Endothelial cell of umbilical vein (primary cell): Measurements from ENCODE around the gene ZNF516. TPM values are rescaled to one million over a fixed set of nuclear protein-coding genes. Genes with fewer than 3 reads are reported as not detected.

Experiments
- BruUV-seq: library from RNA; stranded (reverse); fragments of 400-500 nt; replicated peaks from 2 replicates; lab custom pipeline; 2021; lab: Mats Ljungman, UMichigan
- CTCF ChIA-PET: fragments of 300-600, 350-600 bp; sonication (Branson Sonifier 250); formaldehyde crosslinking; loops from one replicate; lab custom pipeline; 2021; ENCODE audit warnings: antibody characterized with exemption, inconsistent platforms; lab: Charles Lee
- POLR2A ChIA-PET: fragments of 300-600, 350-600 bp; sonication (Branson Sonifier 250); formaldehyde crosslinking; loops from one replicate; lab custom pipeline; 2021; ENCODE audit warnings: antibody characterized with exemption, inconsistent platforms; lab: Charles Lee
- DNase-seq: peaks from one replicate; pipeline ENCODE4 v3.0.0-alpha.2; 2011; ENCODE audit warnings: low read depth, low spot score
- FAIRE-seq: peaks from 2 replicates; lab custom pipeline; 2011; peaks lifted over from hg19 to GRCh38; lab: Jason Lieb, UNC
- H2AFZ ChIP-seq: 2 replicates; pipeline ENCODE4 v1.6.0; 2012; ENCODE audit warnings: low read depth, low read length, control low read depth, inconsistent platforms
- H3K27ac ChIP-seq: 2 replicates; pipeline ENCODE4 v1.5.1; 2011; ENCODE audit warnings: low read depth, mild to moderate bottlenecking, control low read depth, low read length, moderate library complexity; ENCODE audit not compliant: insufficient read depth
- H3K27me3 ChIP-seq, 2 experiments: 2 replicates each; pipeline versions ENCODE4 v1.6.0 to v1.6.1; 2011; ENCODE audit warnings: low read length in 2 of 2, mixed read lengths in 1 of 2; ENCODE audit not compliant: control insufficient read depth in 2 of 2, insufficient read depth in 2 of 2
- H3K36me3 ChIP-seq, 2 experiments: 2 replicates in 1 of 2; 3 replicates in 1 of 2; pipeline ENCODE4 v1.5.1; 2011; ENCODE audit warnings: low read length in 2 of 2, mild to moderate bottlenecking in 1 of 2, moderate library complexity in 1 of 2; ENCODE audit not compliant: control insufficient read depth in 2 of 2, insufficient read depth in 2 of 2; ENCODE audit errors: extremely low read depth in 1 of 2
- H3K4me1 ChIP-seq: 3 replicates; pipeline ENCODE4 v1.5.1; 2011; ENCODE audit warnings: mild to moderate bottlenecking, low read length; ENCODE audit not compliant: control insufficient read depth, insufficient read depth; ENCODE audit errors: extremely low read depth
- H3K4me2 ChIP-seq: 2 replicates; pipeline ENCODE4 v1.6.1; 2011; ENCODE audit warnings: low read length, control low read depth, mixed read lengths; ENCODE audit not compliant: insufficient read depth
- H3K4me3 ChIP-seq, 3 experiments: fragments of 200-600 bp in 1 of 3; sonication (generic), shearing (Covaris generic) in 1 of 3; replicated peaks in 1 of 3; 2 replicates each; pipeline ENCODE4 v1.5.1; 2011 to 2016; ENCODE audit warnings: control low read depth in 3 of 3, low read length in 3 of 3, mild to moderate bottlenecking in 2 of 3, inconsistent platforms in 1 of 3, low read depth in 1 of 3, moderate library complexity in 1 of 3; ENCODE audit not compliant: insufficient read depth in 1 of 3
- H3K79me2 ChIP-seq: 2 replicates; pipeline ENCODE4 v1.6.0; 2012; ENCODE audit warnings: low read length, inconsistent platforms; ENCODE audit not compliant: control insufficient read depth, insufficient read depth
- H3K9ac ChIP-seq: replicated peaks from 2 replicates; pipeline ENCODE3; 2011; ENCODE audit warnings: low read length, control low read depth; ENCODE audit not compliant: insufficient read depth; ENCODE audit errors: extremely low read depth
- H3K9me1 ChIP-seq: replicated peaks from 3 replicates; pipeline ENCODE4 v1.6.0; 2011; ENCODE audit warnings: mild to moderate bottlenecking, low read length; ENCODE audit not compliant: control insufficient read depth, insufficient read depth; ENCODE audit errors: extremely low read depth
- H3K9me3 ChIP-seq: replicated peaks from 2 replicates; pipeline ENCODE4 v1.5.1; 2012; ENCODE audit warnings: low read length, inconsistent platforms; ENCODE audit not compliant: control insufficient read depth, insufficient read depth
- H4K20me1 ChIP-seq: replicated peaks from 2 replicates; pipeline ENCODE3; 2011; ENCODE audit warnings: mild to moderate bottlenecking, low read length; ENCODE audit not compliant: control insufficient read depth, insufficient read depth; ENCODE audit errors: extremely low read depth
- CTCF ChIP-seq, 2 donors: IDR thresholded peaks; 1 replicate in 1 of 2; 2 replicates in 1 of 2; pipeline ENCODE4 v1.5.1; 2011; ENCODE audit warnings: low read length in 2 of 2, mild to moderate bottlenecking in 2 of 2, moderate library complexity in 2 of 2, control low read depth in 1 of 2, inconsistent platforms in 1 of 2, low read depth in 1 of 2; ENCODE audit not compliant: insufficient read depth in 1 of 2; ENCODE audit errors: extremely low read depth in 1 of 2
- EZH2 ChIP-seq: IDR thresholded peaks from 2 replicates; pipeline ENCODE4 v1.6.1; 2012; ENCODE audit warnings: borderline replicate concordance, low read depth, mild to moderate bottlenecking, moderate library complexity, low read length, inconsistent platforms; ENCODE audit not compliant: severe bottlenecking
- FOS ChIP-seq: IDR thresholded peaks from 2 replicates; pipeline ENCODE4 v1.6.1; 2011; ENCODE audit warnings: mild to moderate bottlenecking, low read length, moderate library complexity, borderline replicate concordance; ENCODE audit not compliant: insufficient read depth
- GATA2 ChIP-seq: IDR thresholded peaks from 2 replicates; pipeline ENCODE4 v1.7.0; 2011; ENCODE audit warnings: low read depth, mild to moderate bottlenecking, moderate library complexity, mixed read lengths, low read length; ENCODE audit not compliant: insufficient read length, insufficient read depth
- JUN ChIP-seq: IDR thresholded peaks from 2 replicates; pipeline ENCODE4 v1.6.1; 2011; ENCODE audit warnings: borderline replicate concordance, low read depth; ENCODE audit not compliant: insufficient read length, insufficient read depth
- MAX ChIP-seq: IDR thresholded peaks from 2 replicates; pipeline ENCODE4 v1.6.1; 2011; ENCODE audit not compliant: insufficient read depth, insufficient read length
- MYC ChIP-seq: IDR thresholded peaks from one replicate; pipeline ENCODE4 v1.6.1; 2011; ENCODE audit warnings: mild to moderate bottlenecking, low read depth, low read length
- POLR2A ChIP-seq: IDR thresholded peaks from 2 replicates; pipeline ENCODE4 v1.6.1; 2012; ENCODE audit warnings: low read depth, mild to moderate bottlenecking, control low read depth, low read length
- POLR2AphosphoS5 ChIP-seq: IDR thresholded peaks from 2 replicates; pipeline ENCODE4 v1.6.1; 2012; ENCODE audit warnings: low read depth, mild to moderate bottlenecking, control low read depth, low read length, moderate library complexity; ENCODE audit not compliant: insufficient read depth
- dilution Hi-C: fragments of 300-500 bp; cut with MboI; formaldehyde crosslinking; loops from one replicate; pipeline ENCODE4 v1.15.0; 2019; ENCODE audit warnings: low sequenced_read_pairs; ENCODE audit not compliant: extremely low pct_ligation_motif_present
- intact Hi-C: fragments of 100-400 bp; cut with micrococcal nuclease; formaldehyde crosslinking; loops from one replicate; pipeline ENCODE4 v1.10.0; 2022
- polyA plus RNA-seq, 4 experiments: library from polyadenylated mRNA; depleted of rRNA in 3 of 4; stranded (reverse) in 3 of 4; unstranded in 1 of 4; fragments of >200 nt; gene quantifications; 2 replicates each; pipeline versions ENCODE4 v1.2.1 to v1.2.3, GENCODE V29; 2011 to 2012; ENCODE audit warnings: missing spikeins in 1 of 4
- total RNA-seq: library from RNA; stranded (reverse); gene quantifications from 2 replicates; pipeline ENCODE4 v1.2.3, GENCODE V29; 2021

The ZNF516 gene
- total and polyA plus RNA-seq, 2 donors (not counting 3 experiments of a cell fraction or from before 2014, with no cell fraction given) = 3.6 to 19.1 TPM

- CTCF ChIA-PET = no interaction called here
- Histone ChIP-seq H3K9me3 (no peaks in the 10 kb centered on the region), H3K9ac (no peak overlapping the region), H3K36me3 (no peaks in the 10 kb centered on the region), H3K27me3 (no peaks in the 10 kb centered on the region), H3K9me1 (no peaks in the 10 kb centered on the region), H3K79me2 (no peaks in the 10 kb centered on the region), H3K4me3 (no peak overlapping the region), H4K20me1 (no peaks in the 10 kb centered on the region), H3K4me2 (no peak overlapping the region), H2AFZ (no peak overlapping the region), H3K4me1 (no peaks in the 10 kb centered on the region), H3K27ac (no peak overlapping the region)
- FAIRE-seq = no peak
- no TSS peak for BruUV-seq
- DNase-seq = no peak
- POLR2A ChIA-PET = no interaction called here
- intact Hi-C loops (loop anchor here (10.0 kb wide), 2 partner anchors 866 to 1716 kb away; no protein-coding TSS in a partner anchor), dilution Hi-C loops (no loop called here)
- no peak for TF ChIP-seq POLR2A
- TF ChIP-seq CTCF (IDR thresholded peaks at IDR 0.05; ENCODE audit: extremely low read depth in 1 of 2, insufficient read depth in 1 of 2, low read depth in 1 of 2, low read length in 2 of 2) = no peak
- TF ChIP-seq JUN = no peak
- no peak for TF ChIP-seq EZH2
- TF ChIP-seq FOS = no peak
- no peak for TF ChIP-seq MYC
- TF ChIP-seq MAX = no peak
- no peak for TF ChIP-seq POLR2AphosphoS5
- no peak for TF ChIP-seq GATA2
Measured at GRCh38 chr18:76340410-76340809, 154.6 kb downstream of the ZNF516 start.
